Measurements from ENCODE around the gene DYRK1A.
"Not testable (repeated sequence)": the region's sequence is repeated elsewhere in the genome, so short reads cannot be mapped to it uniquely, and the experiment has no call there.

Gene DYRK1A

DNA sequence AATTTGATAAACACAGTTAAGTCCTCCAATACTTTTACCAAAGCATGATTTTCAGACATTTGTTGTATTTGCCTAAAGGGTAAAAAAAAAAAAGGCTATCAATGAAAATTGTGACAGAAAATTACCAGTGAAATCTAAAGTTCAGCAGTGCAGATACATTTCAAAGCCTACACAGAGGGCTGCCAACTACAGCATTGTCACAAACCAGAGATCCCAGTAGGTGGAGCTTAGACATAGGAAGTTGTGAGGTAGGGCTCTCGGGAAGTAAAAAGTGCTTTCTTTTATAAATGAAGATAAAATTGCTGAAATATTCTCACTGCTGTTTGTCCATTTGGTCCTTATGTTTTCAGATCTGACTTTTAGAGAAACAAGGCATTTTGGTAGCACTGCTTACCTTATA, 123.0 kb downstream of the DYRK1A start:
- no peak for DNase-seq

DNA sequence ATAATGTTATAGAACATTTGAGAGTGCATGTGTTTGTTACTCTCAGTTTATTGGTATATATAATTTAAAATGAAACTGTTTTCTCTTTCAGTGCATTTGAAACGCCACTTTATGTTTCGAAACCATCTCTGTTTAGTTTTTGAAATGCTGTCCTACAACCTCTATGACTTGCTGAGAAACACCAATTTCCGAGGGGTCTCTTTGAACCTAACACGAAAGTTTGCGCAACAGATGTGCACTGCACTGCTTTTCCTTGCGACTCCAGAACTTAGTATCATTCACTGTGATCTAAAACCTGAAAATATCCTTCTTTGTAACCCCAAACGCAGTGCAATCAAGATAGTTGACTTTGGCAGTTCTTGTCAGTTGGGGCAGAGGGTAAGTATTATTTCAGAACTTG, 123.5 kb downstream of the DYRK1A start:
- DNase-seq: no peak

DNA sequence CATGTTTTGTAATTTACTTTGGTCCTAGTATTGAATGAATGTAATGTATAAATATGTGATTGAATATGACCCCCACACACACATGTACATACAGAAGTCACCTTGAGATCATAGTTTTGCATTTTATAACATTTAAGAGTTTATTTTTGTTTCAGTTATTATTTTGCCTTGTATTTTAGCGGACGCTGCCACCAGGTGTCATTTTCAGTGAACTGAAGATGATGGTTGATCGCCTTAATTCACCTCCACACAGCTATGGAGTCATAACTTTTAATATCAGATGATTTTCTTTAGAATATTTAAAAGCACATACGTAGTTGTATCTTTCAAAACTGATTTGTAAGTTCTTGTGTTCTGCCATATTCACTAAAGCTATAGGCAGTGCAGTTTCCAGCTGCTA, 130.4 kb downstream of the DYRK1A start:
- no peak for DNase-seq

DNA sequence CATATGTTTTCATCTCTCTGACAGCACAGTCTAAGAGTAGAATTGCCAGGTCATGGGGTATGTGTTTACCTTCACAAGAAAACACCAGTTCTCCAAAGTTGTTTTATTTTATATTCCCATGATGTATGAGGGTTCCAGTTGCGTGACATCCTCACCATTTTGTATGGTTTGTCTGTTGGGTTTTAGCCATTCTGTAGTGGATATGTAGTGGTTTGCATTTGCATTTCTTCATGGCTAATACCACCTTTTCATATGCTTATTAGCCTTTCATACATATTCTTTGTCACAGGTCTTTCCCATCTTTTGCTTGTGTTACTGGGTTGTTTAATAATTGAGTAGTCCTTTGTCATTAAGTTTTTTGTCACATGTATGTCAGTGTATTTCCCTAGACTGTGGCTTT, 132.1 kb downstream of the DYRK1A start:
- DNase-seq: no peak

DNA sequence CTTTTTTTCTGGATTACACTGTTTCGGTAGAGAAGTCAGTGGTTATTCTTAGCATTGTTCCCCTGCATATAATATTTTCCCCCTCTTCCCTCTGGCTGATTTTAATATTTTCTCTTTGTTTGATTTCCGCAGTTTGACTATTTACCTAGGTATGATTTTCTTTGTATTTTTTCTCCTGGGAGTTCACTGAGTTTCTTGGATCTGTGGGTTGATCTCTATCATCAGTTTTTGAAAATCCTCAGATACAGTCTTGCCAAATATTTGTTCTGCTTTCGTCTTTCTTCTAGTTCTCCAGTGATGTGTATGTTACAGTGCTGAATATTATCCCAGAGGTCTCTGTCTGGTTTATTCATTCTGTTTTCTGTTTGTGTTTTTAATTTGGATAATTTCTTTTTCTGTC, 136.4 kb downstream of the DYRK1A start:
- DNase-seq: no peak

DNA sequence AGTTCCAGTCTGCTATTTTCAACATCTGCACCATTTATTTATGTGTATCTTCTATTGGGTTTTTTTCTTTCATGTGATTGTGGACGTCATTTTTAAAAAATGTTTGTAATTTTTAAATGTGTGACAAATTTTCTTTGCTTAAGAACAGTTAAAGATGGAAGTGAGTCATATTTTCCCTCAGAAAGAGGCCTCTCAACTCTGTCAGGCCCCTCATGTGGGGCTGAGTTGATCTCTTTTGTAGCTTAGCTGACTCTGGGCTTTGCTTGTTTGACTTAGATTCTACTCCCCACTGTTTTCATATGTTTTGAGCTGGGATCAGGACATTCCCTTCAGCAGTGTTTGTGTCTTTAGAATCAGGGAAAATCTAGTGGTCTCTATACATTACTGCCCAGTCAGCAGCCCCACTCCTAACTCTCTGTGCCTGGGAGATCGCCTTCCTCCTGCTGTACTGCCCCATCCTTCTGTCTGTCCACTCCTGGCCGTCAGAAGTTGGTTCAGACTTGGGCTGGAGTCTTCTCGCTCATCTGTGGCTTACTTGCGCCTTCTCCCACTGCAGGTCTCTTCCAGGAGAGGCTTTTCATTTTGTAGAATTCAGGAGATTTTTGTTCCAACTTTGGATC, 137.4 kb downstream of the DYRK1A start:
- DNase-seq: no peak

DNA sequence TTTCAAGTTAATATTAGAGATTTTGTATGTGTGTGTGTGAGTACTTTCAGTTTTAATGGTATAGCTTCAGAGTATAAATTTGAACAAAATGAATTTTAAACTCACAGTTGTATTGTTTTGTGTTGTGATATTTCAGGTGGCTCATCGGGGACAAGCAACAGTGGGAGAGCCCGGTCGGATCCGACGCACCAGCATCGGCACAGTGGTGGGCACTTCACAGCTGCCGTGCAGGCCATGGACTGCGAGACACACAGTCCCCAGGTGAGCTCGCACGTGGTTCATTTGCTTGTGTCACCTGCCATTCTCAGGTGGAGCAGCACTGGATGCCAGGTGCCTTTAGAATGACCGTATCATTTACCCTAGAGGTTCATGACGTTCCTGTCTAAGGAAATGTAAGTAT, 139.4 kb downstream of the DYRK1A start:
- no peak for DNase-seq

DNA sequence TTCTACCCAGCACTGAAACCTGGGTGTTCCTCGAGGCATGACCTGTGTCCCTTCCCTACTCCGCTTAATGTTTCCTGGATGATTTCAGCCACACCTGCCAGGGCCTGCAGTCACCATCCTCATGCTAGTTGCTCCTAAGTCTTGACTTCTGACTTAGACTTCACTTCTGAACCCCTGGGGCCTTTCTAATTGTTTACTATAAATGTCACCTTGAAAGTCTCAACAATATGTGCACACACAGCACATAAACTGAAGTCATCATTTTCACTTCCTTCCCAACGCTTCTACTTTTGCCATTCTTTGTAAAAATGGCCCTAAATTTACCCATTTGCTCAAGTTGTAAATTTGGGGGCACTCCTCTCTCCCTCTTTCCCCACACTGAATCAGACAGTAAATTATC, 141.1 kb downstream of the DYRK1A start:
- no peak for DNase-seq

DNA sequence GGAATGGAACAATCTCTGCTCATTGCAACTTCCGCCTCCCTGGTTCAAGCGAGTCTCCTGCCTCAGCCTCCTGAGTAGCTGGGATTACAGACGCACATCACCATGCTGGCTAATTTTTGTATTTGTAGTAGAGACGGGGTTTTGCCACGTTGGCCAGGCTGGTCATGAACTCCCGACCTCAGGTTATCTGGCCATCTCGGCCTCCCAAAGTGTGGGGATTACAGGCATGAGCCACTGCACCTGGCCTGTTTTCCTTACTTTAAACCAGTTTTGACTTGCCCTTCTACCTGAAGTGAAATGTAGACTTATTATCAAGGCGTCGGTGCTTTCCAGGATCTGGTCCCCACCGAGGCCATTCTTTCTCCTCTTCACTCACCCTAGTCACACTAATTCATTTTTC, 141.8 kb downstream of the DYRK1A start:
- DNase-seq: no peak

DNA sequence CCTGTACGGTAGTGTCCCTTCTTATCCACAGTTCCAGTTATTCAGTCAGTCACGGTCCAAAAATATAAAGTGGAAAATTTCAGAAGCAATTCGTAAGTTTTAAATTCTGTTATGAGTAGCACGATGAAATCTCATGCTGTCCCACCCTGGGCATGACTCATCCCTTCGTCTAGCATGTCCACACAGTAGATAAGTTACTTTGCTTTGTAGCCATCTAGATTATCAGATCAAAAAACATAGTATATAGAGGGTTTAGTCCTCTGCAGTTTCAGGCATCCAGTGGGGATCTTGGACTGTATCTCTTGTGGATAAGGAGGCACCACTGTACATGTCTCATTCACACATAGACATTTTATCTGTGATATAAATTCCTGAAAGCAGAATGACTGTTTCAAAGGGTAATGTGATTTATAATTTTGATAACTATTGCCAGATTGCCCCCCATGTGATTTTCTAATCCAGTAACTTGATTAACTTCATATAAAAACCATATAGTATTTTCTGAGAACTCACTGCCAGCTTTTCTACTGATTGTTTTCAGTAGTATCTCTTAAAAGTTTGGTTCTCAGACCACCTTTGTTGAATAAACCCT, 143.3 kb downstream of the DYRK1A start:
- DNase-seq: no peak

DNA sequence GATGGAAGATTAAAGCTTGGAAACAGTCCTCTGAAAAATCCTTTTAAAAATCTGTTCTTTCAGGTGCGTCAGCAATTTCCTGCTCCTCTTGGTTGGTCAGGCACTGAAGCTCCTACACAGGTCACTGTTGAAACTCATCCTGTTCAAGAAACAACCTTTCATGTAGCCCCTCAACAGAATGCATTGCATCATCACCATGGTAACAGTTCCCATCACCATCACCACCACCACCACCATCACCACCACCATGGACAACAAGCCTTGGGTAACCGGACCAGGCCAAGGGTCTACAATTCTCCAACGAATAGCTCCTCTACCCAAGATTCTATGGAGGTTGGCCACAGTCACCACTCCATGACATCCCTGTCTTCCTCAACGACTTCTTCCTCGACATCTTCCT, 145.3 kb downstream of the DYRK1A start:
- DNase-seq: no peak

DNA sequence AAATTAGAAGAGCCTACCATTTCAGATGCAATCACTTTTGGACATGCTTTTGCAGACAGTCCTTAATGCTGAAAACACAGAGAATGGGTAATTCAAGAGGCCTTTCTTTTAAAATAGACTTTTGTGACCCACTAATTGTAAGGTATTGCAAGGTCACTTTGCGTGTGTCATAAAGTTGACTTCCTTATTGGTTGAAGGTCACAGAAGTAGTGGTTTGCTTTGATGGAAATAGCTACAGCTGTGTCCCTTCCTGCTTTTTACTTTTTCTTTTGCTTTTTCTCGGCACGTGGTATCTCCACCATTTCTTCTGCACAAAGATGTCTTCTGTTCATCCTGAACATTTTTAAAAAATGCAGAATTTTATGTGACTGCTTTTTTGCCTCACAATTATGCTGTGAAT, 146.8 kb downstream of the DYRK1A start:
- no peak for DNase-seq

DNA sequence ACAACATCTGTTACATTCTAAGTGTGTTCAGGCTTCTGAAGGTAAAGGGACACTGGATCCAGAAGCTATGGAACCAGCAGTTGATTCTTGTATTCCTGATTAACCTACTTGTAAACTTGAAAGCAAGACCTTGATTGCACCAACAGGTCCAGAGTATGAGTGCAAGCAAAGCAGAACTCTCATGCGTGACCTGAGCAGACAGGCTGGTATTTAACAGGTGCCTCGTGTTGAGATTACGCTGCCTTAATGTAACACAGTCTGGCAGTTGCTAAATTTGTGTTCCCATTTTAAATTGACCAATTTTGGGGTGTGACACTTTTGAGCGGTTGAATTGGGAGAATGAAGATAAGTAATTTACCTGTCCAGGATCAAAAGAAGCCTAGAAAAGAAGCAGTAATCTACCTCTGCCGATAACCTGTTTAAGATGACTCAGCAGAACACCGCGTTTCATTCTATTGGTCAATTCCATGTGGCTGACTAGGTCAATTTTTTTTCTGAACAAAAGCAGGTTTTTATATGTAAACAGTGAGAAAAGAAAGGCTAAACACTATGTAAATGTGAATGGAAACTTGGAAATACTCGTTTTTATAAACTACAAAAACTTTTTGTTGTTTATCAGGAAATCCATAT, 147.6 kb downstream of the DYRK1A start:
- no peak for DNase-seq

DNA sequence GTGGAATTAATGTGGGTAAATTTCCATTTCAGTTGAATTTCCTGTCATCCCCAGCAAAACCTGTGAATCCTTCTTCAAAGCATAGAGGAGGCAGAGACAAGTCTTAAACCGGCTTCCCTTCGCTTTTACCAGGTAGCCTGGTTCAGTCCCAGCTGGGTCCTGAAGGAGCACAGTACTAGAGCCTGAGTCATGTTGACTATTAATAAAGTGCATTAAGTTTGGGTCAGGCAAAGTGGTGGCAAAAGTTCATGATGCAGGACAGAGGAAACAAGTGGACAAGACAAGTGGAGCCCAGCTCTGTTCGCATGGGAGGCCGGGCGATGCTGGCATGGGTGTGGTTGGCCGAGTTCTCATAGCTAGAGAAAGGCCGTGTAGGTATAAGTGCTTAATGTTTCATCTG, 150.4 kb downstream of the DYRK1A start:
- DNase-seq: no peak

DNA sequence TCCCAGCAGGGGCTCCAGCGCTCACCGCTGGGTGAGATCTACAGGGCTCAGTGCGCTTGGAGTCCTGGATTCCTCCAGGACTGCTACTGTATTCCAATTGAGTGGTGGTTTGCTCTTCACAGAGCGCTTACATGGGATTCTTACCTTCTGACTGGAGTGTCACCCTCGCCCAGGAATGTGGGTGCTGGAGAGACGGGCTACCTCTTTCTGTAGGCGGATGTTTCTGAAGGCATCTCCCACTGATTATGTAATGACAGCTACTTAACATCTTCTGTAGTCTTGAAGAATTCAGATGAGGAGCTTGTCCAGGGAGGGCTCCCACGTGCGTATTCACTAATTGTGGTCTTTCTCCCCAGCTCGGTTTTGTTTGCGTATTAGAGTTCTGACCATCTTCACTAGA, 154.2 kb downstream of the DYRK1A start:
- DNase-seq: no peak

DNA sequence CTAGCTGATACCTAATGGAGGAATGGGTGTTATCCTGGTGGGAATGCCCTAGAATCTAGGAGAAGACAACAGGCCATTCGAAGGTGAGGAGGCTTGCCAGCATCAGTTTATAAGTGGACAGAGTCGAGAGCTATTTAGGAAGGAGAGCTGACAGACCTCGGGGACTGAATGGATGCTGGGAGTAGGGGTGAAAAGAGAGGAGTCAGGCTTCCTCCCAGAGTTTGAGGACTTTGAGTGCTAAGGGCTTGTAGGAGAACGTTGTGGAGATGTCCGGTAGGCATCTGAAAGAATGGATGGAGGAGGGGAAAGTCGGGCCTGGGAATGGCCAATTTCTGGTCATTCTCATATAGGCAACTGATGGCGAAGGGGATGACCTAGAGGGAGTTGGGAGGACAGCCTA, 155.1 kb downstream of the DYRK1A start:
- no peak for DNase-seq

DNA sequence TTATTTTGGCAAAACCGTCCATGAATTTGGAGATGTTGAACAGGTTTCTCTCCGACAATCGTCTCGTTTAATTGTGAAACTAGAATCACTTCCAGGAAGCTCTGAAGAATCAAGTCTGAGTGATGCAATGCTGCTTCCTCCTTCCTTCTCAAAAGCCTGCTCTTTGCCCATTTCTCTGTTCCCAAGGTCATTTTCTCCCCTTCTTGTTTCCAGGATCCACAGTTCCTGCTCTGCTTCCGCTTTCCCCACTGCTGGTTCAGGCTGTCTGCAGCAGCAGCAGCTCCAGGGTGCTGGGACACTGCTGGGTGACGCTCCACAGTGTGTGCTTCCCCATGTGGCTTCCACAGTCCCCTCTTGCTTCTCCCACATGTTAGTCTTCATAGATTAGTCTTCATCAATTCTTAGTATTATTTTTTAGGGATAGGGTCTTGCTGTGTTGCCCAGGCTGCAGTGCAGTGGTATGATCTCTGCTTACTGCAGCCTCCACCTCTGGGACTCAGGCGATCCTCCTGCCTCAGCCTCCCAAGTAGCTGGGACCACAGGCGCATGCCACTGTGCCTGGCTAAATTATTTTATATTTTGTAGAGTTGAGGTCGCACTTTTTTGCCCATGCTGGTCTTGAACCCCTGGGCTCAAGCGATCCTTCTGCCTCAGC, 156.2 kb downstream of the DYRK1A start:
- no peak for DNase-seq

DNA sequence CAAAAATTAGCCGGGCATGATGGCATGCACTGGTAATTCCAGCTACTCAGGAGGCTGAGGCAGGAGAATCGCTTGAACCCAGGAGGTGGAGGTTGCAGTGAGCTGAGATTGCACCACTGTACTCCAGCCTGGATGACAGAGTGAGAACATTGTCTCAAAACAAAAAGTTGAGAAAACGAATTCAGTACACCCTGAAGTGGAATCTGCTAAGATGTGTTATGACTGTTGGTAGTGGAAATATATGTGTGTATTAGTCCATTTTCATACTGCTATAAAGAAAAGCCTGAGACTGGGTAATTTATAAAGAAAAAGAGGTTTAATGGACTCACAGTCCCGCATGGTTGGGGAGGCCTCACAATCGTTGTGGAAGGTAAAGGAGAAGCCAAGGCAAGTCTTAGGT, 158.4 kb downstream of the DYRK1A start:
- DNase-seq: not testable (repeated sequence)

DNA sequence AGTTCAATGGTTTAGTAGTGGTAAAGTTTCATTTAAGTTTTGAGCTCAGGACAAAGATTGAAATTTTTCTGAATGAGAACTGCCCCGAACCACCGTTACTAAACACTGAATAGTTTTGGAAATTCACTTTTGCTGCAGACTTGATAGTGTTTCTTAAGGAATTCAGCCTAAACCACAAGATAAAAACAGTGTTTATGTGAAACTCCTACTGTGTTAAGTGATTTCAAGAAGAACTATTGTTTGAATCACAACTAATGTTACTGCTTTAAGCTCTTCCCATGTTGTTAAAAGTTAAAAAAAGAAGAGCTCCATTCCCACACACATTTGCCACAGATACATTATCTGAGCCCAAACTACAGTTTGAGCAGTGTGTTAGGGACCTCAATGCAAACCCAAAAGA, 159.2 kb downstream of the DYRK1A start:
- DNase-seq: no peak

DNA sequence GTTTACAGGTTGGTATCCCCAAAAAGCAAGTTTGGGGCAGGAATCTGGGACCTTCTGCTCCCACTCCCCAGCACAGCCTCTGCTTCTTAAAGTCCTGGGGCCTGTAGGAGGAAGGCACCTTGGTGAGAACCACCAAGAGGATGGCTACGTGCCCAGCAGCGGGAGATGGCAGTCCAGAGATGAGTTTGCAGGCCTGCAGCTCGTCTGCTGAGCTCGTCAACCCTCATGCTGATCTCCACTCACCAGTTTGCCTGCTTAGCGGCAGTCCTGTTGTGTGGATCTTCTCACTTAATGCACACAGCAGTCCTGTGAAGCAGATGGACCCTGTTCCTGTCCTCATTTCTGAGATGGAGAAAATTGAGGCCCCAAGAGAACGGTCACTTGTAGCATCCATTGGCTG, 160.5 kb downstream of the DYRK1A start:
- no peak for DNase-seq

DNA sequence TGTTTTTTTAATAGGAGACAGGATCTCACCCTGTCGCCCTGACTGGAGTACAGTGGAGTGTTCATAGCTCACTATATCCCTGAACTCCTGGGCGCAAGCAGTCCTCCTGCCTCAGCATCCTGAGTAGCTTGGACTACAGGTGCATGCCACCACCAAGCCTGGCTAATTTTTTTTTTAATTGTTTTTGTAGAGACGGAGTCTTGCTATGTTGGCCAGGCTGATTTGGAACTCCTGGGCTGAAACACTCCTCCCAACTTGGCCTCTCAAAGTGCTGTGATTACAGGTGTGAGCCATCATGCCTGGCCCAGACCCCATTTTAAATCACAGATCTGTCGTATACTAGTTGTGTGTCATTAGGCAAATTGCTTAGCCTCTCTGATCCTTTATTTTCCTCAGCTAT, 161.1 kb downstream of the DYRK1A start:
- DNase-seq: no peak

DNA sequence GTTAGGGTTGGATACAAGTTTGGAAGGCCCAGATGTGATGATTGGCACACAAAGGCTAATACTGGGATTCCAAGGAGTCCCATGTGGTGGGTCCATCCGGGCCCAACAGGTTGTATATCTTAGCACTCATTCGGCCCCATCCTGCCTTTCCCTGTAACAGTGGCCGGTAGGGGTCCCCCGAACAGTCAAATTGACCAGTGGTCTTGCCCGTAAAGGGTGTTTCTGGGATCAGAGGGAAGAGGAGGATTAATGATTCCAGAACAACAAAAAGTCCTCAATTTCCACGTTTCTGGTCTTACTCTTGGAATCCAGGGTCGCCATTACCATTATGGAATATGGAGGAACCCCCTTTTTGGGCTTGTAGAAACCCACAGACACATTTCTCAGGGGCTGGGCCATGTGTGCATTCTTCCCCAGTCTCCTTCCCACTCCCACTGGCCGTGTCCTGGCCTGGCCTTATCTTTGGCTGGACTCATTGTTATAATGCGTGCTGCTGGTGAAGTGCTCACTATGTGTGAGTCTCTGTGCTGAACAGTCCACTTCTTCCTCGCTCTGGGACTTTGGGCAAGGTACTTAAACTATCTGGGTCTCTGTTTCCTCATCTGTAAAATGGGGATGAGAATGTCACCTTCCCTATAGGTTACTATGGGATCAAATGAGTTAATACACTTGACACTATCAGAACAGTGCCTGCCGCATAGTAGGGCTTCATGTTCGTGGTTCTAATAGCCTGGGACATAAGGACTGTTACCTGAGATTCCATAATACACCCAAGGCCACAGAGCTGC, 161.8 kb downstream of the DYRK1A start:
- no peak for DNase-seq

DNA sequence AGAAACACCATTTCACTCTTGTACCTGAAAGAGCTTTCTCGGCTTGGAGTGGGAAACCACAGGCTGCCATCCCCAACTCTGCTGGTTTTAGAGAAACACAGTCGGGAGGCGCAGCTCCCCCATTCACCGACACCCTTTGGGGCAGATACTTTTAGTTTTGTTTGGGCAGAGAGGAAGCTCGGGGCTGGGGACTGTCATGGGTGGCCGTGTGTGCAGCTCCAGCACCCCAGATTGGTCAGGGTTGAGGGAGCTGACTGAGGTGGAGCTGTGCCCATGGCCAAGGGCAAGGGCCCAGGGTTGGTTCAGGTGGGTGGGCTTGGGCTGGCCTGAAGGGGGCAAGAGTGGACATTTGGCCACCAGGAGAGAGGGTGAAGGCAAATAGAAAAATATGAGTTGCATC, 163.1 kb downstream of the DYRK1A start:
- DNase-seq: no peak
